NCI-H2107 treated with DMSO at 0.1 percent for 48 hours (cell line): ENCODE results near the gene ZNF521.

Experiments used
- DNase-seq: peaks from one replicate; lab custom pipeline; 2025; ENCODE audit not compliant: unreplicated experiment; lab: John Stamatoyannopoulos, UW

ZNF521 gene

DNA sequence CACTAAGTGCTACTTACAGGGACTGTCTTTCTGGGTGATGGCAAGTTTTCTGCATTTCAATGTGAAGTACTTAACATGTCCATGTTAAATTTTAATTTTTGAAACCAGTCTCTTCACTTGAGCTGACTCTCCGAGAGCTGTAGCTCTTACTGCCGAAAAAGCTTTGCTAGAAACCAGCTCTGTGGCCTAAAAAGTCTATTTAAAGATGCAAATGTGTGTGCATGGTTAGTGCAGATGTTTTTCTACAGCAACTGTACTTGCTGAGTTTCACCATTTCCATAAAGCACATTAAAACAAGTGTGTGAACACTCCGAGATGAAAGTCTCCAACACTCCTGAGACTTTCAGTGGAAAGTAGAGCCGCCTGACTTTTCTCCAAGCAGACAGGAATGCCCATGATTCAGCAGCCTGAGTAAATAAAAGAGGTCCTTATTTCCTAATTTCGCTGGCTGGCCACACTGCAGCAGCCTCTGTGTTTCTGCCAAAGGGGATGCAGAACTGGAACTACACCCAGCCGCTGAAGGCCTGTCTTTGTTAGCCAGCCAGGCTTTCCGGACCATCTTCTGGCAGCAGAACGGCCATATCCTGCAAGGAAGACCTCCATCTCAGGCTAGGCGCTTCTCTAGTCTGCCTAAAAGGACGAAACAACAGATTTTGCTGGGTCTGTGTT lies 121.2 kb downstream of the ZNF521 start:
- DNase-seq, result no peak

DNA sequence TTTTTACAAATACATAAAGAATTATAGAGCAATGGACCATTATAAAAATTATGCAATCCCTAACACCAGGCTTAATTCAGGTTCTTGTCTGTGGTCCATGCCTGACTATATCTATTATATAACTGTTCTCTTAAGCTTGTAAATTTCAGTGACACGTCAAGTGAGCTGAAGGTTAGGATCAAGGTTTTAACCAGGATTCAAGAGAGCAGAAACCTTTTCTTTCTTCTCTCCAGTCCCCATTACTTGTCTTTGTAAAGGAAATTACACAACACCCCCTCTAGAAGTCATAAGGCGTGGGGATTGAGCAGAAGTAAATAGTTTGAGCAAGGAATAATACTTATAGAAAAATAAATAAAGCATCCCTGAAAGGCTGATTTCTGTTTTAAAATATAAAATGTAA lies 122.0 kb downstream of the ZNF521 start:
- no peak for DNase-seq

- DNase-seq, result peak; percentile 1
These were observed 122.9 kb downstream of the ZNF521 start for GRCh38 chr18:25229081-25229480.

DNA sequence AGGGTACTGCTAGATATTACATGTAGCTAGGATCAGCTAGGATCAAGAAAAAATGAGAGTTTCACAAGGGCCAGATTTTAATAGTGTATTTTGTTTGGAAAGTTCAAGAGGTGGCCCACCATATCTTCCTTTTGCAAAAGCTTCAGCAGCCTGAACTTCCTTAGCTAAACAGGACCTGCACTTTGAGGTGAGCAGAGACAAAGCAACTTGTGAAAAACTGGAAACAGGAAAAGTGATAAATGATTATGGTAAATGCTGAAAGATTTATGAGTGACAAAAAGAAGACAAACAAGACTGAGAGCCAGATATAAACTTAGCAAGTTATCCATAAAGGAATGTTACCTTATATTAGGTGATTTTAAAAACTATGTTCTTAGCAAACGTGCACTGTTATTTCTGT lies 123.6 kb downstream of the ZNF521 start:
- DNase-seq, result no peak

- no peak for DNase-seq
These were observed 126.8 kb downstream of the ZNF521 start for GRCh38 chr18:25225151-25225550.

- DNase-seq, result no peak
These were observed 127.8 kb downstream of the ZNF521 start for GRCh38 chr18:25223899-25224886.

DNA sequence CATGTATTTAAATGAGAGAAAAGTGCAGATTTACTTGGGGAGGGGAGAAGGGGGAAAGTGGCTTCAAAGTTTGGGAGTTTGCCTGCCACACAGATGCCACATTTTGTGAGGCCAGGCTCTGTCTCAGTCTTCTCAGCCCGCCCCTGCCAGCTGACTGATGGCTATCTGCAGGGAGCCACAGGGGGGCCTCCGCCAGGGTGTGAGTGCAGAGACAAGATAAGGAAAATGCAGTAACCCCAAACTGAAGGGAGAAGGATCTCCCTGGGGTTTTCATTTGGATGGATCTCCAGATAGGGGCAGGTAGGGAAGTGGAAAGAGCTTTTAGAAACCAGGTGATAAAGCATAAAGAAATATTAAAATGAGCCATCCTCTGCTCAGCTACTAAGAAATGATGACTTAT lies 128.8 kb downstream of the ZNF521 start:
- DNase-seq, result no peak

DNA sequence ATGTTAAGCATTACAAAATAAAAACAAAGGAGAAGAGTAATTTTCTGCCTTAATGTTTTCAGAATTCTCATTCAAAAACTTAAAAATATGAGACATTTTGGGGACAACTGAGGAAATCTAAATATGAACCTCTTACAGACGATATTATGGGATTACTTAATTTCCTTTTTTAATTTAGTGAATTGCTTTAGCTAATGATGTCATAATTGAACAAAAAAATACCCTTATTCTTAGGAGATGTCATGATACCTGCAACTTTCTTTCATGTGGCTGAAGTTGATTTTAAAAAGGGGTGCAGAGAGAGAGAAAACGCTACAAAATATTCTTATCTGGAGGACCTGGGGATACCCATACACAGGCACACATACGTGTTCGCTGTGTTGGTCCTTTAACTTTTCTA lies 129.3 kb downstream of the ZNF521 start:
- DNase-seq, result no peak

- DNase-seq, result no peak
These were observed 141.3 kb downstream of the ZNF521 start for GRCh38 chr18:25210622-25211021.

- no peak for DNase-seq
These were observed 159.9 kb downstream of the ZNF521 start for GRCh38 chr18:25192065-25192464.

- no peak for DNase-seq
These were observed 161.5 kb downstream of the ZNF521 start for GRCh38 chr18:25190472-25190871.

DNA sequence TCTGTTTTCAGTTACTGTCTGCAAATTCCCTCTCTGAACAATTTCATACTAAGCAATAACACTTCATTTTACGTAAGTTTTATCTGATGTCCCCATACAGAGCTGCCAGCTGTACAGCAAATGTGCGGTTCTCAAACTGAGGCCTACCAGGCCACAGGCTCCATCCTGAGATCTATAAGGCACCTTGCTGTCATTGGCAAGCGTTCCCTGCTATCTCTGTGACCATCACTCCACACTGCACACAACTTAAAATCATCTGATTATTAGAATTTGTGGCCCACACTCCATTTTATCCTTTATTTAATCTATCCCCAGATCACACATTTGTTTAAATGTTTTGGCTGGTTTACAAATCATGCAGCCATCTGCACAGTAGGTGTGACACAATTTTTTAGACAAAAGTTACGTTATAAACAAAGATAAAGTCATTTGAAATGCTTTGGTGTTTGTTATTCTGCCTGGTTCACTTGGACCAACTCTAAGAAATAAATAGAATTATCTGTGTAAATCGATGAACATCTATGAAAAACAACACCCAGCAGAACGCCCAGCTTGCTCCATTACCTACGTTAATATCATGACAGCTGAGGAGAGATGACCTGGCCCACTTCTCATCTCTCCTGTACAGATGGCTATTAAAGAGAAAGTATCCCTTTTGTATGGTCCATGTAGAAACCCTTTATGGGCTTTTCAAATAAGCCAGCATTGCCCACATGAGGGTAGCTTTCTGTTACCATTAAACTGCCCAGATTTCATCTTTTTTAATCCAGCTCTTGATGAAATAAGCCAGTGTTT lies 162.4 kb downstream of the ZNF521 start:
- DNase-seq, result no peak

- no peak for DNase-seq
These were observed 164.3 kb downstream of the ZNF521 start for GRCh38 chr18:25187521-25188192.

DNA sequence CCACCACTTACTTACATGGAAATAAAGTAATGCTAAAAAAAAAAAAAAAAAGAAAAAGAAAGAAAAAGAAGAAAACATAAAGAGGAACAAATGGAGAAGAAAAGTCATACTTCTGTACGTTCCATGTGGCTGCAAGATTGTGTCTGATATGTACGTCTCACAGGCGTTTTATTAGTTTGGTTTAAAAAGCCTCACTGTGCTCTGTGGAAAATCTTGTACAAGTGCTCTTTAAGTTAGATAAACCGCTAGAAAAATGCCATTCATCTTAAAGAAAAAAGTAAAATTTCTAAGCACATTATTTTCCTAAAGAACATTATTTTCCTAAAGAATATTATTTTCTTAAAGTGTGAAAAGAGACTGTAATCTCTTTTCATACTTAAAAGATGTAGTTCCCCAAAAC lies 165.1 kb downstream of the ZNF521 start:
- no peak for DNase-seq

DNA sequence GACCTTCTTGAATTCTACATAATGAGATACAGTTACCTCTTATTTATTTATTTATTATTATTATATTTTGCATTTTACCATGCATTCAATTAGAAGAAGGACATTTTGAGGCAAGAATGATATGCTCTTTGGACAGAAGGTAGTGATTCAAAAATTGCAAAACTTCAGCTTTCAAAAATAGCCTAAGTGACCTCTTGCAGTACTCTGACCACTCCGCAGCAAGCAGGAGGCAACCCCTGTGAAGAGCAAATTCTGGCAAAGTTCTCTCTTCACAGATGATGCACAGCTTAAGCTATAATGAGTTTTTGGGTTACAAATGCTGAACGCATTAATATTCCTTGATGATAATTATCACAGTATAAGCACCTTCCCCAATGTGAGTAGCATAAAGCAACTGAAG lies 170.0 kb downstream of the ZNF521 start:
- no peak for DNase-seq

- DNase-seq, result no peak
These were observed 170.4 kb downstream of the ZNF521 start for GRCh38 chr18:25181581-25181980.

DNA sequence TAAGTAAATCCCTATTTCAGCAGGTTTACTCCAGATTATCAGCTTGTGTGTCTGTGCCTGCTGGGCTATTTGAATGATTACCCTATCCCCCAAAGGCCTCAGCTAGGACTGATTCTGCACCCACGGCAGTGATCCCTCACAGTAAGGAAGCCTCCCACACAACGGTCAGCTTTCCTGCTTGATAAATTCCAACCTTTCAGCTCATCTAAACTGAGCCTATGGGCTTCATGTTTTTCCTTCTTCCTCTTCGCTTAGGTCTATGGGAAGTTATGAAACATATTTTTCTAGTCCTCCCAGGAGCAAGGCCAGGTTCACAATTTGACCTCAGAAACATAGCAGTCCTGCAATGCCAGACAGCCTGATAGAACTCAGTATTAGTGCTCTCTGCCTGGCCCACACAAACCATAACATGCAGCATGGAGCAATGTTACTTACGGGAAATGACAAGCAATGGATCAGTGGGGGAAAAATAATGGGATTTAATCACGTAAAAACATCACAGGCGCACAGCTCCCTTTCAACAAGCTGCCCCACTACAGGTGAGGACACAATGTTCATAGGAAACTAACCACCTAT lies 170.9 kb downstream of the ZNF521 start:
- no peak for DNase-seq

GRCh38 chr18:25177631-25178030 lies 174.3 kb downstream of the ZNF521 start:
- no peak for DNase-seq

GRCh38 chr18:25176518-25177042 lies 175.4 kb downstream of the ZNF521 start:
- DNase-seq, result no peak
